ENCODE results near the gene OR7A5.
"Not testable (repeated sequence)": the region's sequence is repeated elsewhere in the genome, so short reads cannot be mapped to it uniquely, and the experiment has no call there.

Gene OR7A5

GRCh38 chr19:14814982-14815652 lies 19.9 kb downstream of the OR7A5 start:
- no peak for TF ChIP-seq CTCF (IDR thresholded peaks at IDR 0.05; ENCODE audit: low read depth, low read length, missing control alignments)
- DNase-seq (ENCODE audit: low read depth): no peak
- no peak overlapping the region for H3K4me3 ChIP-seq (ENCODE audit: low read depth, low read length)
- in situ Hi-C loops (cut with HindIII; ENCODE audit: low sequenced_read_pairs): no loop called here

DNA sequence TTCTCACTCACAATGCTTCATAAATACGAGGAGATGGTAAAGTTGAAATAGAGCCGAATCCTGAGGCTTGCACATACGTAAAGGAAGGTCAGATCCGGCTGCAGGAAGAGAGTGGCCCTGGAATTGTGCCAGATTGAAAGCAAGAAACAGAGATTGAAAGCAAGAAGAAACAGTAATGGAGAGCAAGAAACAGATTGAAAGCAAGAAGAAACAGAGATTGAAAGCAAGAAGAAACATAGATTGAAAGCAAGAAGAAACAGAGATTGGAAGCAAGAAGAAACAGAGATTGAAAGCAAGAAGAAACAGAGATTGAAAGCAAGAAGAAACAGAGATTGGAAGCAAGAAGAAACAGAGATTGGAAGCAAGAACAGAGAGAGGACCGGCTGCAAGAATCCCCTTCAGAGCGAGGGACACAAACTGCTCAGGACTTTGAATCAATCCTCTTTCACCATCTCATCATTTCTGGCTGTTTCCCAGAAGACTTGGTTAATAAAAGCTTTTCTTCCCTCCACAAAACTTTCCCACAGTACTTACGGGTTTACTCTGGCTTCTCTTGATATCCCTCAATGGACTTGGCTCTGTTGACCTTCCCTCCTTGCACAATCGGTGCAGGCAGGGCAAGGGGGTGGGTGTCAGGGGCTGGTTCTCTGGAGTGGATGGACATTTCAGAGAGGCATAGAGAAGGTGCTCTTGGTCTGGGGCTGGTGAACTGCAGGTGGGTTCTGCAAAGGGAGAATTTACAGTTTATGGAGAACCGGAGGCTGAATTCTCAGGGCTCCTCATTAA lies 25.5 kb downstream of the OR7A5 start:
- H3K4me3 ChIP-seq (ENCODE audit: low read depth, low read length): no peak overlapping the region
- in situ Hi-C loops (cut with HindIII; ENCODE audit: low sequenced_read_pairs): no loop called here
- no peak for TF ChIP-seq CTCF (IDR thresholded peaks at IDR 0.05; ENCODE audit: low read depth, low read length, missing control alignments)
- DNase-seq (ENCODE audit: low read depth): no peak

- in situ Hi-C loops (cut with HindIII; ENCODE audit: low sequenced_read_pairs): no loop called here
- no peak for DNase-seq (ENCODE audit: low read depth)
- H3K4me3 ChIP-seq (ENCODE audit: low read depth, low read length): no peak overlapping the region
- TF ChIP-seq CTCF (IDR thresholded peaks at IDR 0.05; ENCODE audit: low read depth, low read length, missing control alignments): no peak
Observed at GRCh38 chr19:14804765-14805164, 30.2 kb downstream of the OR7A5 start.

DNA sequence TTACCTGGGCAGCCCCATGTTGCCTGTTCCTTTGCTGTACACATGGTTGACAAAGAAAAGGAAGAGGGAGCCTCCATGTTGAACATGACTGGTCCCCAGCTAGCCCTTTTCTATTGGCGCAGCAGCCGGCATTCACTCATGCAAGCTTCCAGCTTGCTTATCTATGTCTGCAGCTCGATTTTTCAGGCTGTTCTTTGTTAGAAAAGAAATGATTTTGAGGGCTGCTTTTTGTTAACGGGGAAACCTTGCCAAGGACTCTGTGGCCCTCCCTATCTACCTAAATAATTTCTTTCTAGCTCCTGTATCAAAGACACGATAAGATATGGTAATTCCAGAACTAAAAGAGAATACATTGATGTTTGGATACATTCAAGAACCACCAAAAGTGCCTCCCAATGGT lies 36.2 kb downstream of the OR7A5 start:
- no peak for DNase-seq (ENCODE audit: low read depth)

GRCh38 chr19:14796021-14796420 lies 39.0 kb downstream of the OR7A5 start:
- no peak overlapping the region for H3K4me3 ChIP-seq (ENCODE audit: low read depth, low read length)
- DNase-seq (ENCODE audit: low read depth): no peak
- no peak for TF ChIP-seq CTCF (IDR thresholded peaks at IDR 0.05; ENCODE audit: low read depth, low read length, missing control alignments)
- in situ Hi-C loops (cut with HindIII; ENCODE audit: low sequenced_read_pairs): no loop called here

More for the DNA sequence above, 36.2 kb downstream of the OR7A5 start:
- in situ Hi-C loops (cut with HindIII; ENCODE audit: low sequenced_read_pairs): no loop called here
- no peak overlapping the region for H3K4me3 ChIP-seq (ENCODE audit: low read depth, low read length)
- TF ChIP-seq CTCF (IDR thresholded peaks at IDR 0.05; ENCODE audit: low read depth, low read length, missing control alignments): no peak

- no peak for TF ChIP-seq CTCF (IDR thresholded peaks at IDR 0.05; ENCODE audit: low read depth, low read length, missing control alignments)
- no peak for DNase-seq (ENCODE audit: low read depth)
- in situ Hi-C loops (cut with HindIII; ENCODE audit: low sequenced_read_pairs): no loop called here
- H3K4me3 ChIP-seq (ENCODE audit: low read depth, low read length): no peak overlapping the region
Observed at GRCh38 chr19:14795078-14795721, 39.8 kb downstream of the OR7A5 start.

- in situ Hi-C loops (cut with HindIII; ENCODE audit: low sequenced_read_pairs); H3K4me3 ChIP-seq (ENCODE audit: low read depth, low read length); DNase-seq (ENCODE audit: low read depth): not testable (repeated sequence)
Observed at GRCh38 chr19:14792250-14792649, 42.7 kb downstream of the OR7A5 start.

Measured in astrocyte of the cerebellum (primary cell).